GM18502 (cell line): ENCODE measurements around the gene ERGIC1.
"Not testable (repeated sequence)": the region's sequence is repeated elsewhere in the genome, so short reads cannot be mapped to it uniquely, and the experiment has no call there.

ENCODE experiments used
- ATAC-seq: cut with Tn5 transposase; IDR thresholded peaks from one replicate; pipeline ENCODE4 v1.9.1; 2021; ENCODE audit warnings: mild to moderate bottlenecking; ENCODE audit not compliant: unreplicated experiment, poor library complexity

Gene ERGIC1

GRCh38 chr5:172833686-172834414 is at the start of gene ERGIC1:
TSS of gene ERGIC1 (plus strand) at chr5:172834251. CDS start at chr5:172834414, 163 bp downstream.
- peak; percentile 81 for ATAC-seq

- no peak for ATAC-seq
These were observed 48.5 kb upstream of the ERGIC1 start for GRCh38 chr5:172785429-172786088.

- ATAC-seq, result no peak
These were observed 47.2 kb upstream of the ERGIC1 start for GRCh38 chr5:172786736-172787462.

- not testable (repeated sequence) for ATAC-seq
These were observed 46.5 kb upstream of the ERGIC1 start for GRCh38 chr5:172787538-172787937.

GRCh38 chr5:172788771-172789686 is 45.0 kb upstream of the ERGIC1 start:
- peak; percentile 60 for ATAC-seq

- no peak for ATAC-seq
These were observed 44.2 kb upstream of the ERGIC1 start for GRCh38 chr5:172789687-172790495.

GRCh38 chr5:172790496-172790889 is 43.6 kb upstream of the ERGIC1 start:
- ATAC-seq, result no peak

- no peak for ATAC-seq
These were observed 42.8 kb upstream of the ERGIC1 start for GRCh38 chr5:172791286-172791685.

GRCh38 chr5:172791726-172792445 is 42.2 kb upstream of the ERGIC1 start:
- no peak for ATAC-seq

- no peak for ATAC-seq
These were observed 41.1 kb upstream of the ERGIC1 start for GRCh38 chr5:172792701-172793570.

- ATAC-seq, result peak; percentile 42
These were observed 40.2 kb upstream of the ERGIC1 start for GRCh38 chr5:172793577-172794488.

GRCh38 chr5:172795318-172795977 is 38.6 kb upstream of the ERGIC1 start:
- ATAC-seq, result no peak

GRCh38 chr5:172796306-172796705 is 37.7 kb upstream of the ERGIC1 start:
- ATAC-seq, result no peak

- no peak for ATAC-seq
These were observed 36.3 kb upstream of the ERGIC1 start for GRCh38 chr5:172797771-172798191.

- ATAC-seq, result no peak
These were observed 35.4 kb upstream of the ERGIC1 start for GRCh38 chr5:172798422-172799215.
